GM18498 (cell line): Measurements from ENCODE around the gene LIN7A.

Experiments
- ATAC-seq: cut with Tn5 transposase; IDR thresholded peaks from one replicate; pipeline ENCODE4 v1.9.1; 2021; ENCODE audit warnings: mild to moderate bottlenecking, moderate library complexity; ENCODE audit not compliant: unreplicated experiment

The LIN7A gene

DNA sequence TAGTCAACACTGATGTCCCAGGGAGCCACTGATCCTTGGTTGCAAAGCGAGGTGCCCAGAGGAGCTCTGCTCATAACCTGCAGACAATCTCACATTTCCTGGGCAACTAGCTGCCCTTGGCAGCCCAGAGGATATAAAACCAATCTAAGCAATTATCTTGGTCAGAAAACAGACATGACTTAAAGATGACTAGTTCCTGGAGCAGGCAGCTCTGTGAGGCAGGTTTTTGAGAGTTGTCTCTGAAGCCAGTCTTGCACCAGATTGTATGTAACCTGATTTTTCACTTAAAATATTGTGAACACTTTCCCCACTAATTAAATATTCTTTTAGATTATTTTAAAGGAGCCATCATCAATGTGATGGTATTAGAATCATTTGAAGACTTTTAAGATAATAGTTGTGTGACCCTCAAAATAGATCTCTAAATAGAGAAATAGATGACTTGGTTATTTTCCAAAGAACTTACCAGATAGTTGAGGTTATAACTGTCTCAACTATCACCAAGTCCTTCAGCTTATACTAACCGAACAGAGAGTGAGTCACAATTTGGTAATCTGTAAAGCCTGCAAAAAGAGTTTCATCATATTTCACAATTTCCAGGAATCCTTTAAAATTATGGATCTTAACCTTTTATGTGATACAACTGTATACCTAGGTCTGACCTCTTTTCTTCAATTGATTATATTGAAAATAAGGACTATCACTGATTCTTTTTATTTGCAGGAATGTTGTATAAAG is 75.9 kb downstream of the LIN7A start:
- ATAC-seq: no peak

GRCh38 chr12:80860928-80861327 is 76.8 kb downstream of the LIN7A start:
- ATAC-seq: no peak

- ATAC-seq: no peak
Measured at GRCh38 chr12:80860206-80860605, 77.5 kb downstream of the LIN7A start.

DNA sequence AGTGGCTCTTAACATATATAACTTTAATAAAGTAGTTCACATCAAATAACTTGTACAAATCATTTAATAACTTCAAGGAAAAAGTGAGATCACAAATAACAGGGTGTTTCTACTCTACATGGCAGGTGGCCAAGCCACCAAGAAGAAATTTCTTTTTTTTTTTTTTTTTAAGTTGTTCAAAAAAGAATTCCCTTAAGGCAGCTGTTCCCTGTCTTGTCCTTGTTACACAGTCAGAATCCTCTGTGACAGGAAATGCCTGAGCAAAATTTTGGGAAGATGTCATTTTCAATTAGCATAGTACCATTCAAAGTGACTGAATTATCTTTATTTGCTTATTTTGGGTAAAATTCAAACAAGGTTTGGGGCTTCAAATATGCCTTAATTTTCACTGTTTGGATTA is 79.4 kb downstream of the LIN7A start:
- ATAC-seq: no peak

GRCh38 chr12:80857311-80857710 is 80.4 kb downstream of the LIN7A start:
- ATAC-seq: no peak

- no peak for ATAC-seq
Measured at GRCh38 chr12:80849337-80849736, 88.4 kb downstream of the LIN7A start.

DNA sequence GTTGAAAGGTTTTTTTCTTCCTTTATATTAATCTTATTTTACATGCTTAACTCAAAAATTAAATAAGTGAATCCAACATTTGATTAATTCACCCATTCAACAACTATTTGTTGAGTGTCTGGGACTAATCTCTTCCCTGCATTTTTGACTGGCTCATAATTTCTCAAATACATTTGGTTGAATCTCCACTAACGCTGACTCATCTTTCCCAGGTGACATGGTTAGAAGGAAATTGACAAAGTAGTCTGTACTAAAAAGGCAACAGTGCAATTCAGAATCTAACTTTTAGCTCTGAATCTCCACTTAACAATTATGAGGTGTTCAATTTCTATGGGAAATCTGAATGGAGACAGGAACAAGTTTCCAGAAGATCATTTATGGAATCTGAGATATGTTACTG is 88.9 kb downstream of the LIN7A start:
- ATAC-seq: no peak

- no peak for ATAC-seq
Measured at GRCh38 chr12:80847575-80847974, 90.2 kb downstream of the LIN7A start.

DNA sequence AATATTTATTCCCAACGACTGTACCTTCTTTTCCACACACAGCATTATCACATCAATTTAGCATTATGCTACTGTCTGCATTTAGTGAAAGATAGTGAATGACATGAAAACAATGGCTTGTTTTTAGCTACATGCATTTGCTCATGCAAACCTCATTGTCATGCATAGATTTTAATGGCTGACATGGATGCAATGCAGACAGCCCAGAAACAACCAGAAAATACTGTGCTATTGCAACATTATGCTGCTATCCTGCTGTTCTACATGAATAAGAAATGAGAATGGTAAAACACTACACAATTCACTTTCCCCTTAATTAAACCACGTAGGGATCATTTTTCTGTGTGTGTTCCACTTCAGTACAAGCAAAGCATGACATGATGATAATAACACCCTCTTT is 90.8 kb downstream of the LIN7A start:
- no peak for ATAC-seq

GRCh38 chr12:80845639-80846038 is 92.1 kb downstream of the LIN7A start:
- ATAC-seq: no peak

DNA sequence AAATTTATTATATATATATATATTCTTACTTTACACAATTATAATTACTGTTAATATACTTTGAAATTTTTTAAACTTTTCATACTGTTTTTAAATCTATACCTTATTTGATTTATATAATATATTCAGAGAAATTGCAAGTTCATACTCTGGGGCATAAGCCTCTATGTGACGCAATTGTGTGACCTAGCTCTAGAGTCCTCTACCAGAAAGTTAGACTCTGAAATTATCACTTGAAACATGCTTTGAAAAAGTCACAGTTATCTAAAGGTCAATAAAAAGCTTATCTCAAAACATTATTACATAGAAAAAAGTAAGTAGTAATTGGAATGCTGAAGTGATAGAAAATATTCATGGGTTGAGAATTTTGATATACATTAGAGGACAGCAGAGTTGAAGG is 93.8 kb downstream of the LIN7A start:
- no peak for ATAC-seq

- ATAC-seq: peak; percentile 58
Measured at GRCh38 chr12:80838708-80839107, 99.0 kb downstream of the LIN7A start.

GRCh38 chr12:80838024-80838658 is 99.6 kb downstream of the LIN7A start:
- peak; percentile 22 for ATAC-seq

DNA sequence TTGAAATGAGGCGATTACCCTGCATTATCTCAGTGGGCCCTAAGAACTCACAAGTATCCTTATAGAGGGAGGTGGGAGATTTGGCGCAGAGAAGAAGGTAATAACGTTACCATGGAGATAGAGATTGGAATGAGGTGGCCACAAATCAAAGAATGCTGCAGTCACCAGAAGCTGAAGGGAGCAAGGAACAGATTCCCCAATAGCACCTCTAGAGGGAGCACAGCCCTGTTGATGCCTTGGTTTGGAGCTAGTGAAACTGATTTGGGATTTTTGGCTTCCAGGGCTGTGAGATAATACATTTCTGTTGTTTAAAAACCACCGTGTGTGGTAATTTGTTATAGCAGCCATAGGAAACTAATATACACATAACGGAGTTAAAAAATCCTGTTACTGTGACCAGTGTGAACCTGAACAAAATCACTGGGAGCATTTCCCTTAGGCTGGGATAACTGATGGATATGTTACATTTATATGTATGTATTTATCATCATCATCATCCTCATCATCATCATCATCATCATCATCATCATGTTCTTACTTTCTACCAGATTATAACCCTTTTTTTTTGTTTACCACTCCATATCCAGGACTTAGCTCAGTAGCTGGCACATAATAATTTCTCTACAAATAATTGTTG is 100.3 kb downstream of the LIN7A start:
- peak; percentile 46 for ATAC-seq

DNA sequence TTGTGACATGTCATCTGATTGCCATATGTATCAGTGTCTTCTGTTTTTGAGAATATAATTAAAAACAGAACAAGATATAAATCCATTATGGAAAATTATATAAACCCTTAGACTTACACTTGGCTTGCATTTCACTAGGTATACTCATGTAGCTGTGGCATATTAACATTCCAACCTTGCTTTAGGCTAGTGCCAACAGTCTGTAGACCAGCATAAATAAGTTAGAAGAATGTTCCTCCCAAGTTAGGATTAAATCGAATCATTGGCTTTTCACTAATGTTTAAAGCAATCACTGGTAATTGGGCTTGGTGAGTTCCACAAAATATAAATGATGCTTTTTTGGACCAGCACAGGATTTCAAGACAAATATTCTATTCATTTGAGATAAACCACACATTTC is 103.0 kb downstream of the LIN7A start:
- ATAC-seq: no peak

DNA sequence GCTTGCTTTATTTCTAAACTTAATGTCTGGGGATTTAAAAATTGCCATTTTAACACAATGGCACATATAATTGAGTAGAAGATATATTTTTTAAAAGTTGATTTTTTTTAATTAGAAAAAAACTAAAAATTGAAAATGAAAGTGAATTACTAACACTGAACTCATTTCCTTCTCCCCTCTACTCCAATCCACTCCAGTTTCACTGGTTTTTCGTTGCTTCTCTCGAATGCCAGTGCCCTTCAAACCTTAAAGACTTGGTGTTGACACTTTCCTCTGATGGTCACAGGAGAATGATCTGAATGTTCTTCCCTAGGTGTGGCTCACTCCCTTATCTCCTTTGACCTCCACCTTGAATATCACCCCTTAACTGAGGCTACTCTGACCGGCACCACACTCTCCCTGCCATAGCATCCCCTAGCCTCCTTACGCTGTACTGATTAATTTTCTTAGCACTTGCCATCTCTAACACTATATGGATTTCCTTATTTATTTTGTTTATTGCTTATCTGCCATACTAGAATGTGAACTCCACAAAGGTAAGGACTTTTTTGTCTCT is 107.1 kb downstream of the LIN7A start:
- ATAC-seq: no peak

DNA sequence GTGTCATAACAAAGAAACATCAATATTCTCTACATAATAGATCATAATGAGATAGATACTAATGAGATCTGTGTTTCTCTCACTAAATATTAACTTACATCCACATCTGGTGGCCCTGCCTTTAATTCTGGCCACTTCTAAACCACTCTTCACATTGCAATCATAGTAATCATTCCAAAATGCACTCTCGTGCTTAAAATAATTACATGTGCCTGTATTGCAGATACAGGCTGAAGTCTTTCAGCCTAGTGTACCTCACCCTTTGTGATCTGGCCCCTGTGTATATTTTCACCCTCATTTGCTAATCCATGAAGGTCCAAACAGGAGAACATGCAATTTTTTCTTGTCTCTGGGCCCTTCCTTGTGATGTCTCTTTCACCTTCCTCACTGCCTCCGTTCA is 108.0 kb downstream of the LIN7A start:
- ATAC-seq: no peak

DNA sequence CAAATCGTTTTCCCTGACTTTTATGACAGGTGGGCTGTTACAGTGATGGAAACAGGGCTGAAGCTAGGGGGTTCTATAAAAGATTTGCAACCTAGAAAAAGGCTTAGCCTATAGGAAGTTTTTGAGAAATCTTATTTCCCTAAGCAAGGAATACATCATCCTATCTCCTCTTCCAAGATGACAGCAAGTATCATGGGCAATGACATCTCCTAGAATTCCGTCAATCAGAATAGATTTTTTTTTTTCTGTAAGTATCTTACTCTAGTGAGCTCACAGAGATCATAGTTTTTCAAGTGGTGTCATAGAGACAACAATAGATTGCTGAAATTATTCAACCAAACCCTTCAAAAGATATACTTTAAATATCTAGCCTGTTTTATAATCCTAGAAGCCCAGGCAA is 112.2 kb downstream of the LIN7A start:
- no peak for ATAC-seq

DNA sequence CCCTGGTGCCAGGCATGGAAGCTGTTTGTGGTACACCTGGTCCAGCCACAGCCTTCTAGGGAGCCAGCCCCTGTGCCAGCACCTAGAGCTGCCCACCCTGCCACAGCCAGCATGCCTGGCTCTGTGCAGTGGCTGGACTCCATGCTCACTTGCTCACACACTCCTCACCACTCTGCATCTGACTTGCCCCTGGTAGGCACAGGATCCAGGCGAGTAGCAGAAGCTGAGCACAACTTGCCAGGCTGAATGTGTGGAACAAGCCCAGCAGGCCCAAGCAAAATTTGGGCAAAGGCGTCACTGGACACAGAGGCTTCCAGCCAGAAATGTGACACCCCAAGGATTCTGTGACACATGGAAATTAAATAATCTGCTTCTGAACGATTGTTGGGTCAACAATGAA is 114.3 kb downstream of the LIN7A start:
- no peak for ATAC-seq

GRCh38 chr12:80821513-80822000 is 116.2 kb downstream of the LIN7A start:
- ATAC-seq: peak; percentile 60

DNA sequence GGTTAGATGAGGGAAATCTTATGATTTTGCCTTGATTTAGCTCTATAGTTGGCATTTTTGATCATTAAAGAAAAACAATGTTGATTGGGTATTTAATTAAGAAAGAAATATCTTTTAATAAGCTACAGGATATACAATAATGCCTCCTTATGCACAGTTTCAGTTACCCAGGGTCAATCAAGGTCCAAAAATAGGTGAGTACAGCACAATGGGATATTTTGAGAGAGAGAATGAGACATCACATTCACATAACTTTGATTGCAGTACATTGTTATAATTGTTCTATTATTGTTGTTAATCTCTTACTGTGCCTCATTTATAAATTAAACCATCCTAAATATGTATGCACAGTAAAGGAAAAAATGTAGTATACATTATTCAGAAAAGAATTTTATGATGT is 118.9 kb downstream of the LIN7A start:
- ATAC-seq: no peak

DNA sequence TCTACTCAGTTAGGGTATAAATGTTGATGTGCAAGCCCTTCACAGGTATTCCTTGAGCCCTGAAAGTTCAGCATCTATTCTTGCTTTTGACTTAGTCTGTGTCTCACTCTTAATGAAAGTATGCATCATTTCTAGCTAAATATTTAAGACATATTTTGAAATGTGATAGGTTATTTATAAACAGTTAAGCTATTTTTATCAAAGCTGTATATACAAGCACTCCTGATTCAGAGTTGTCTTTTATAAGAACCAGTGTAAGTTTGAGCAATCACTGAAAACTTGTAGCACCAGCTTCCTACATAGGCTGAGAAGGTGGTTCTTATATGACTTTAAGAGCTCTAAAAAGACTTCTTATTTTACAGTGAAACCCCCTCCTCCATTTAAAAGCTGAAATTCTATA is 122.4 kb downstream of the LIN7A start:
- ATAC-seq: no peak
